H9 (cell line): Measurements from ENCODE around the gene UBXN10. TPM values are rescaled to one million over a fixed set of nuclear protein-coding genes. Genes with fewer than 3 reads are reported as not detected.

Experiments used
- DNase-seq: peaks from one replicate; pipeline ENCODE4 v3.0.0-alpha.2; 2017
- H2AFZ ChIP-seq: one replicate; pipeline ENCODE4 v1.6.1; 2013; ENCODE audit warnings: mild to moderate bottlenecking, low read length, control low read depth, moderate library complexity
- H2AK5ac ChIP-seq: 2 replicates; pipeline ENCODE4 v1.6.1; 2013; ENCODE audit warnings: low read length, control low read depth, mixed read lengths; ENCODE audit not compliant: insufficient read length
- H2BK120ac ChIP-seq: one replicate; pipeline ENCODE4 v1.6.1; 2013; ENCODE audit warnings: low read depth, mild to moderate bottlenecking, low read length, control low read depth, inconsistent platforms; ENCODE audit not compliant: poor library complexity, severe bottlenecking
- H2BK12ac ChIP-seq: 2 replicates; pipeline ENCODE4 v1.6.1; 2013; ENCODE audit warnings: low read length, control low read depth, mixed read lengths, low read depth; ENCODE audit not compliant: insufficient read length
- H2BK15ac ChIP-seq: 2 replicates; pipeline ENCODE4 v1.6.1; 2013; ENCODE audit warnings: low read depth, low read length, control low read depth
- H2BK20ac ChIP-seq: one replicate; pipeline ENCODE4 v1.6.1; 2013; ENCODE audit warnings: low read depth, mild to moderate bottlenecking, low read length, control low read depth, inconsistent platforms; ENCODE audit not compliant: poor library complexity, severe bottlenecking
- H2BK5ac ChIP-seq: 2 replicates; pipeline ENCODE4 v1.6.1; 2013; ENCODE audit warnings: low read length, control low read depth, mixed read lengths; ENCODE audit not compliant: insufficient read length
- H3K14ac ChIP-seq: 2 replicates; pipeline ENCODE4 v1.6.1; 2013; ENCODE audit warnings: low read length, control low read depth; ENCODE audit not compliant: insufficient read depth
- H3K18ac ChIP-seq: 2 replicates; pipeline ENCODE4 v1.6.1; 2013; ENCODE audit warnings: low read depth, mild to moderate bottlenecking, mixed read lengths, low read length, control low read depth; ENCODE audit not compliant: insufficient read length
- H3K23ac ChIP-seq: 2 replicates; pipeline ENCODE4 v1.6.1; 2013; ENCODE audit warnings: low read length, control low read depth, mixed read lengths, low read depth; ENCODE audit not compliant: insufficient read length
- H3K23me2 ChIP-seq: 2 replicates; pipeline ENCODE4 v1.6.1; 2013; ENCODE audit warnings: low read depth, mild to moderate bottlenecking, mixed read lengths, low read length, control low read depth; ENCODE audit not compliant: insufficient read length, poor library complexity, severe bottlenecking
- H3K27ac ChIP-seq: 2 replicates; pipeline ENCODE4 v1.5.1; 2013; ENCODE audit warnings: low read length, control low read depth, mixed read lengths, low read depth; ENCODE audit not compliant: insufficient read length
- H3K27me3 ChIP-seq: 2 replicates; pipeline ENCODE4 v1.6.1; 2013; ENCODE audit warnings: low read length, control low read depth, inconsistent platforms; ENCODE audit not compliant: insufficient read depth
- H3K4ac ChIP-seq: 2 replicates; pipeline ENCODE4 v1.6.1; 2013; ENCODE audit warnings: low read depth, mild to moderate bottlenecking, control low read depth, inconsistent platforms, low read length, moderate library complexity
- H3K4me1 ChIP-seq: 2 replicates; pipeline ENCODE4 v1.6.1; 2013; ENCODE audit warnings: low read length, control low read depth, inconsistent platforms; ENCODE audit not compliant: insufficient read depth
- H3K4me2 ChIP-seq: 2 replicates; pipeline ENCODE4 v1.6.1; 2013; ENCODE audit warnings: low read length, control low read depth, mixed read lengths; ENCODE audit not compliant: insufficient read length, insufficient read depth
- H3K56ac ChIP-seq: 2 replicates; pipeline ENCODE4 v1.6.1; 2013; ENCODE audit warnings: low read depth, mild to moderate bottlenecking, mixed read lengths, low read length, control low read depth; ENCODE audit not compliant: insufficient read length
- H3K79me1 ChIP-seq: 2 replicates; pipeline ENCODE4 v1.6.1; 2013; ENCODE audit warnings: low read depth, mild to moderate bottlenecking, moderate library complexity, low read length, control low read depth, inconsistent platforms; ENCODE audit not compliant: insufficient read depth, poor library complexity, severe bottlenecking
- H3K79me2 ChIP-seq: 2 replicates; pipeline ENCODE4 v1.6.1; 2013; ENCODE audit warnings: low read length, control low read depth, inconsistent platforms; ENCODE audit not compliant: insufficient read depth
- H3K9ac ChIP-seq: 2 replicates; pipeline ENCODE4 v1.6.1; 2013; ENCODE audit warnings: low read length, control low read depth, mixed read lengths; ENCODE audit not compliant: insufficient read length; ENCODE audit errors: extremely low read depth
- H3K9me3 ChIP-seq: one replicate; pipeline ENCODE4 v1.6.1; 2013; ENCODE audit warnings: low read depth, low read length, inconsistent platforms; ENCODE audit not compliant: control insufficient read depth
- H3T11ph ChIP-seq: one replicate; pipeline ENCODE4 v1.6.1; 2013; ENCODE audit warnings: mild to moderate bottlenecking, low read length, control low read depth, inconsistent platforms
- H4K20me1 ChIP-seq: one replicate; pipeline ENCODE4 v1.6.1; 2013; ENCODE audit not compliant: control insufficient read depth, insufficient read length, insufficient read depth
- H4K5ac ChIP-seq: 2 replicates; pipeline ENCODE4 v1.6.1; 2013; ENCODE audit warnings: low read depth, mild to moderate bottlenecking, mixed read lengths, low read length, control low read depth; ENCODE audit not compliant: insufficient read length
- H4K8ac ChIP-seq: replicated peaks from 2 replicates; pipeline ENCODE4 v1.6.1; 2013; ENCODE audit warnings: low read length, control low read depth, mixed read lengths, low read depth; ENCODE audit not compliant: insufficient read length
- H4K91ac ChIP-seq: 2 replicates; pipeline ENCODE4 v1.6.1; 2013; ENCODE audit warnings: low read depth, mild to moderate bottlenecking, moderate library complexity, mixed read lengths, low read length, control low read depth; ENCODE audit not compliant: insufficient read length
- H3K27ac Mint-ChIP-seq, 3 experiments: 2 replicates in 2 of 3; 3 replicates in 1 of 3; pipeline ENCODE4 v1.8.0; 2020 to 2021; ENCODE audit warnings: mixed read lengths in 3 of 3, mild to moderate bottlenecking in 1 of 3, moderate library complexity in 1 of 3
- H3K27me3 Mint-ChIP-seq: 2 replicates; pipeline ENCODE4 v1.8.0; 2021; ENCODE audit warnings: low read depth, mild to moderate bottlenecking, moderate library complexity, mixed read lengths
- H3K36me3 Mint-ChIP-seq, 3 experiments: 2 replicates in 2 of 3; 3 replicates in 1 of 3; pipeline ENCODE4 v1.8.0; 2020 to 2021; ENCODE audit warnings: low read depth in 3 of 3, mixed read lengths in 3 of 3; ENCODE audit not compliant: insufficient read depth in 1 of 3
- H3K4me1 Mint-ChIP-seq, 2 experiments: 2 replicates each; pipeline ENCODE4 v1.8.0; 2020; ENCODE audit warnings: mixed read lengths in 2 of 2
- H3K4me3 Mint-ChIP-seq, 2 experiments: 2 replicates in 1 of 2; 3 replicates in 1 of 2; pipeline ENCODE4 v1.8.0; 2020 to 2021; ENCODE audit warnings: mild to moderate bottlenecking in 2 of 2, mixed read lengths in 2 of 2, moderate library complexity in 1 of 2
- H3K9me3 Mint-ChIP-seq, 2 experiments: 2 replicates in 1 of 2; 3 replicates in 1 of 2; pipeline ENCODE4 v1.8.0; 2020; ENCODE audit warnings: mild to moderate bottlenecking in 2 of 2, mixed read lengths in 2 of 2, moderate library complexity in 1 of 2
- WGBS: extraction: QIAGEN DNeasy Blood & Tissue Kit; methylation state at CpG from one replicate; pipeline ENCODE4 v1.1.7; 2013; ENCODE audit warnings: missing lambda C conversion rate, low lambda C conversion rate, mixed read lengths; ENCODE audit not compliant: insufficient read length; ENCODE audit errors: extremely low coverage; 5-methylcytosine and 5-hydroxymethylcytosine counted together
- total RNA-seq: library from RNA; stranded (reverse); gene quantifications from 2 replicates; pipeline ENCODE4 v1.2.1, GENCODE V29; 2021
- TF ChIP-seq, protein P1 (sequence below): fragments of 200-600 bp; sonication (generic); conservative IDR thresholded peaks from 3 replicates; pipeline ENCODE4 v1.8.0; 2021; ENCODE audit warnings: antibody characterized with exemption, mild to moderate bottlenecking

The UBXN10 gene
- total RNA-seq, 1 experiment from 2014 or later: 0.59 TPM

DNA sequence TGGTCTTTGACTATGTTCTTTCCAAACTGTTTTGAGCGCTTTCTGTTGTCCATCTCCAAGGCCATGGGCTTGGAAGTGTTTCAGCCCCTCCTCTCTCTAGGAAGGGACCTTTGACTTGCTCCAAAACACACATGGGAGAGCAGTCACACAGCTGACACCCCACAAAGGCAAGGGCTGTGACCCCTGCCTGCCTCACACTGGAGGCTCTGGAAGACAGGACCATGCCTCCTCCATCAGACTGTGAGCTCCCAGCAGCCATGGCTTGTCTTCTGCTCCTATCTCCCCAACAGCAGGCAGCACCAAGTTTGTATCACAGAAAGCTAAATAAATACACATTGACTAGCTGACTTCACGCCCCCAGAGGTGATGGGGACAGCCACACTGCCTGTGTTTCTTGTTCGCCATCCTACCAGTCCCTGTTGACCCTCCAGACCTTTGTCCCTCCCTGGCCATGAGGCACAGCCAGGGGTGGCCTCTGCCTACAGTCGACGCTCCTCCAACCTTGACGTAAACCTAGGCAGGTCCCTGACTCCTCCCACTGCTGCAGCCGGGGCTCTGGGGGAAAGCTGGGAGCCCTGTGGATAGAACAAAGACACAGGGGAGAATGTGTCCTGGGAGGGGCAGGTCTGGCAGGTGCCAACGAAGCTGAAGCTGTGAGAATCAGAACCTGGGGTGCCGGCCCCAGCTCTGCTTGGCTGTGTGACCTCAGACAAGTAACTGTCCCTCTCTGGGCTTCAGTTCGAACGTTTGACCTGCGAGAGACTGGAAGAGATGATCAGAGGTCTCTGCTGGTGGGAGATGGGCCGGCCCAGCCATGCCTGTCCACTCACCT, 41.9 kb upstream of the UBXN10 start:
- no peak for DNase-seq
- Histone ChIP-seq H3K79me1 (no peaks in the 10 kb centered on the region), H4K20me1 (no peaks in the 10 kb centered on the region), H3K79me2 (no peaks in the 10 kb centered on the region), H3K4me1 (no peaks in the 10 kb centered on the region), H4K5ac (no peak overlapping the region), H3K4ac (no peak overlapping the region), H3K14ac (peak overlapping the region; percentile 13; the same call in 1 of the 2 replicates), H2BK15ac (no peak overlapping the region), H2BK5ac (no peak overlapping the region), H3K9ac (no peak overlapping the region), H4K8ac (no peak overlapping the region), H4K91ac (no peak overlapping the region), H3T11ph (no peak overlapping the region), H3K4me2 (no peak overlapping the region), H3K27ac (no peak overlapping the region), H2AK5ac (no peak overlapping the region), H2AFZ (no peak overlapping the region), H3K18ac (no peak overlapping the region), H3K9me3 (no peaks in the 10 kb centered on the region), H3K23me2 (no peaks in the 10 kb centered on the region), H2BK12ac (no peak overlapping the region), H2BK120ac (no peak overlapping the region), H3K56ac (no peak overlapping the region), H2BK20ac (no peak overlapping the region), H3K27me3 (no peaks in the 10 kb centered on the region), H3K23ac (no peak overlapping the region)
- H3K9me3 Mint-ChIP-seq: no peaks in the 10 kb centered on the region
- no peak overlapping the region for H3K4me3 Mint-ChIP-seq
- H3K4me1 Mint-ChIP-seq: peaks cover 4 to 20% of the 10 kb centered on the region in 2 experiments
- H3K36me3 Mint-ChIP-seq: no peaks in the 10 kb centered on the region
- peaks cover 2% of the 10 kb centered on the region; the same call in 1 of the 2 replicates for H3K27me3 Mint-ChIP-seq
- TF ChIP-seq, protein P1, sequence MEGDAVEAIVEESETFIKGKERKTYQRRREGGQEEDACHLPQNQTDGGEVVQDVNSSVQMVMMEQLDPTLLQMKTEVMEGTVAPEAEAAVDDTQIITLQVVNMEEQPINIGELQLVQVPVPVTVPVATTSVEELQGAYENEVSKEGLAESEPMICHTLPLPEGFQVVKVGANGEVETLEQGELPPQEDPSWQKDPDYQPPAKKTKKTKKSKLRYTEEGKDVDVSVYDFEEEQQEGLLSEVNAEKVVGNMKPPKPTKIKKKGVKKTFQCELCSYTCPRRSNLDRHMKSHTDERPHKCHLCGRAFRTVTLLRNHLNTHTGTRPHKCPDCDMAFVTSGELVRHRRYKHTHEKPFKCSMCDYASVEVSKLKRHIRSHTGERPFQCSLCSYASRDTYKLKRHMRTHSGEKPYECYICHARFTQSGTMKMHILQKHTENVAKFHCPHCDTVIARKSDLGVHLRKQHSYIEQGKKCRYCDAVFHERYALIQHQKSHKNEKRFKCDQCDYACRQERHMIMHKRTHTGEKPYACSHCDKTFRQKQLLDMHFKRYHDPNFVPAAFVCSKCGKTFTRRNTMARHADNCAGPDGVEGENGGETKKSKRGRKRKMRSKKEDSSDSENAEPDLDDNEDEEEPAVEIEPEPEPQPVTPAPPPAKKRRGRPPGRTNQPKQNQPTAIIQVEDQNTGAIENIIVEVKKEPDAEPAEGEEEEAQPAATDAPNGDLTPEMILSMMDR: no peak
- no CpG with 5 or more reads among the region's 13 CpGs for WGBS
- no peak overlapping the region; a peak in 1 of 7 replicates for H3K27ac Mint-ChIP-seq
